GM18519 (cell line): ENCODE data around the gene COTL1.

ENCODE experiments used
- ATAC-seq: cut with Tn5 transposase; IDR thresholded peaks from one replicate; pipeline ENCODE4 v1.9.1; 2021; ENCODE audit warnings: mild to moderate bottlenecking, moderate library complexity; ENCODE audit not compliant: unreplicated experiment, low FRiP score

COTL1 gene

GRCh38 chr16:84598360-84598759 is 19.5 kb downstream of the COTL1 start:
- no peak for ATAC-seq

- ATAC-seq, result no peak
Observed at GRCh38 chr16:84597931-84598351, 19.9 kb downstream of the COTL1 start.

GRCh38 chr16:84597528-84597896 is 20.4 kb downstream of the COTL1 start:
- no peak for ATAC-seq

- no peak for ATAC-seq
Observed at GRCh38 chr16:84596801-84597527, 20.9 kb downstream of the COTL1 start.

GRCh38 chr16:84596161-84596560 is 21.7 kb downstream of the COTL1 start:
- ATAC-seq, result no peak

GRCh38 chr16:84595052-84595481 is 22.8 kb downstream of the COTL1 start:
- ATAC-seq, result no peak

- ATAC-seq, result no peak
Observed at GRCh38 chr16:84594725-84595038, 23.2 kb downstream of the COTL1 start.

GRCh38 chr16:84593825-84594724 is 23.8 kb downstream of the COTL1 start:
- ATAC-seq, result peak; percentile 76

GRCh38 chr16:84592718-84593117 is 25.2 kb downstream of the COTL1 start:
- no peak for ATAC-seq

- no peak for ATAC-seq
Observed at GRCh38 chr16:84589975-84590719, 27.7 kb downstream of the COTL1 start.

- no peak for ATAC-seq
Observed at GRCh38 chr16:84588991-84589390, 28.9 kb downstream of the COTL1 start.

- ATAC-seq, result no peak
Observed at GRCh38 chr16:84585886-84586285, 32.0 kb downstream of the COTL1 start.

GRCh38 chr16:84585467-84585866 is 32.4 kb downstream of the COTL1 start:
- ATAC-seq, result no peak

- no peak for ATAC-seq
Observed at GRCh38 chr16:84584678-84585077, 33.2 kb downstream of the COTL1 start.

GRCh38 chr16:84583995-84584394 is 33.9 kb downstream of the COTL1 start:
- ATAC-seq, result no peak

- no peak for ATAC-seq
Observed at GRCh38 chr16:84582958-84583516, 34.8 kb downstream of the COTL1 start.

GRCh38 chr16:84581158-84581557 is 36.7 kb downstream of the COTL1 start:
- no peak for ATAC-seq

- no peak for ATAC-seq
Observed at GRCh38 chr16:84579936-84580335, 37.9 kb downstream of the COTL1 start.

- no peak for ATAC-seq
Observed at GRCh38 chr16:84578538-84579126, 39.2 kb downstream of the COTL1 start.

GRCh38 chr16:84577034-84577803 is 40.7 kb downstream of the COTL1 start:
- no peak for ATAC-seq
